ENCODE results near the gene GLIS2. TPM values are rescaled to one million over a fixed set of nuclear protein-coding genes. Genes with fewer than 3 reads are reported as not detected.
A peak's percentile ranks its signal among the peaks of the same experiment; 100 is the strongest.

Gene GLIS2
- total RNA-seq, 1 donor = 3.3 TPM

- TF ChIP-seq CTCF (IDR thresholded peaks at IDR 0.05; ENCODE audit: insufficient read depth, low read length) = no peak
- no peak for DNase-seq (ENCODE audit: low read depth)
- H3K4me3 ChIP-seq (ENCODE audit: low read depth, low read length) = no peak overlapping the region
These were observed 71.9 kb downstream of the GLIS2 start for GRCh38 chr16:4387781-4388180.

GRCh38 chr16:4388271-4389021, 72.6 kb downstream of the GLIS2 start:
- peak; percentile 54 for DNase-seq (ENCODE audit: low read depth)
- H3K4me3 ChIP-seq (ENCODE audit: low read depth, low read length) = no peak overlapping the region
- TF ChIP-seq CTCF (IDR thresholded peaks at IDR 0.05; ENCODE audit: insufficient read depth, low read length) = no peak

Other genes with a start within 250 kb of the GLIS2 start
- gene ADCY9, start 199.6 kb upstream of the GLIS2 start, total RNA-seq (ENCODE audit: low replicate concordance) = 11.2 and 23.6 TPM in 2 replicates
- 0.09 and 0.25 TPM in 2 replicates for gene SRL, start 74.0 kb upstream of the GLIS2 start, total RNA-seq (ENCODE audit: low replicate concordance)
- 5.5 and 10.6 TPM in 2 replicates for gene TFAP4, start 43.0 kb upstream of the GLIS2 start, total RNA-seq (ENCODE audit: low replicate concordance)
- gene PAM16, start 35.3 kb downstream of the GLIS2 start, total RNA-seq (ENCODE audit: low replicate concordance) = 5.0 and 20.2 TPM in 2 replicates
- 130 and 136 TPM in 2 replicates for gene VASN, start 55.8 kb downstream of the GLIS2 start, total RNA-seq (ENCODE audit: low replicate concordance)
- gene CORO7, start 100.5 kb downstream of the GLIS2 start, total RNA-seq (ENCODE audit: low replicate concordance) = 16.7 and 26.7 TPM in 2 replicates
- 33.3 and 44.0 TPM in 2 replicates for gene DNAJA3, start 109.8 kb downstream of the GLIS2 start, total RNA-seq (ENCODE audit: low replicate concordance)
- gene NMRAL1, start 158.6 kb downstream of the GLIS2 start, total RNA-seq (ENCODE audit: low replicate concordance) = 43.4 and 80.7 TPM in 2 replicates
- 24.8 and 30.5 TPM in 2 replicates for gene HMOX2, start 160.3 kb downstream of the GLIS2 start, total RNA-seq (ENCODE audit: low replicate concordance)
- 11.8 and 20.3 TPM in 2 replicates for gene CDIP1, start 222.7 kb downstream of the GLIS2 start, total RNA-seq (ENCODE audit: low replicate concordance)
- under 0.01 TPM in 1 of 2 replicates, not detected in the other for gene C16orf96, start 240.3 kb downstream of the GLIS2 start, total RNA-seq (ENCODE audit: low replicate concordance)

Measured in fibroblast of the aortic adventitia (primary cell).